Measurements from ENCODE around the gene LMNA. TPM values are rescaled to one million over a fixed set of nuclear protein-coding genes. Genes with fewer than 3 reads are reported as not detected.

LMNA gene
- total RNA-seq, 4 donors from 2014 or later, result 235 to 412 (median 327) TPM

DNA sequence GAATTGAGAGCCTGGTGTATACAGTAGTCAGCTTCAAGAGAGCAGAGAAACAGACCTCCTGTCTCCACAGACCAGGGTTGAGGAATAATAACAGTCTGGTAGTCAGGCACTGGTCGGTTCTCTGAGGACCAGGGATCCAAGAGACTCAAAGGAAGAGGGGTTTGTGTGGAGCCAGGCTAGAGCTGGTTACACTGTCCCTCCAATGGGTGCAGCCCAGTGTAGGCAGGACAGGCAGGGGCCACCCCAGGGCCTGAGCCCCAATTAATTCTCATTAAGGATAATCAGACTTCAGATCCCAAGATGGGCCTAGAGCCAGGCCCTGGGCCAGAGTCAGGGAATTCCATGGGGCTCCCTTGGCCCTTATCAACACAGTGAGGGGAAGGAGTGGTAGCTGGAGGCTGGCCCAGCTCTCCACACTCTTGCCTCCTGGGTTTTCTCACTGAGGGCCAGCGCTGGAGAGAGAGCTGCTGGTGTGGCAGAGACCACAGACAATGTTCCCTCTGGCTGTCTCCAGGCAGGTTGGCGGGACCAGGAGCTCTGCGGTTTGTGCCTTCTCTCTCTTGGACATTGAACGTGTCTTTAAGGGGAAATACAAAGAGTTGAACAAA lies 48.0 kb downstream of the LMNA start:
- Histone ChIP-seq H3K4me3 (replicated peaks in 1 of 3) (no peak overlapping the region), H3K27me3 (no peaks in the 10 kb centered on the region), H3K36me3 (no peaks in the 10 kb centered on the region), H3K4me1 (peaks cover 23 to 43% of the 10 kb centered on the region in 2 donors), H3K27ac (peak overlapping the region; percentile 58 to 82 (median 68)), H3K9me3 (no peaks in the 10 kb centered on the region)
- DNase-seq, result peak; percentile 89 to 92
- TF ChIP-seq POLR2A (IDR thresholded peaks at IDR 0.05), result no peak
- TF ChIP-seq, protein P1, sequence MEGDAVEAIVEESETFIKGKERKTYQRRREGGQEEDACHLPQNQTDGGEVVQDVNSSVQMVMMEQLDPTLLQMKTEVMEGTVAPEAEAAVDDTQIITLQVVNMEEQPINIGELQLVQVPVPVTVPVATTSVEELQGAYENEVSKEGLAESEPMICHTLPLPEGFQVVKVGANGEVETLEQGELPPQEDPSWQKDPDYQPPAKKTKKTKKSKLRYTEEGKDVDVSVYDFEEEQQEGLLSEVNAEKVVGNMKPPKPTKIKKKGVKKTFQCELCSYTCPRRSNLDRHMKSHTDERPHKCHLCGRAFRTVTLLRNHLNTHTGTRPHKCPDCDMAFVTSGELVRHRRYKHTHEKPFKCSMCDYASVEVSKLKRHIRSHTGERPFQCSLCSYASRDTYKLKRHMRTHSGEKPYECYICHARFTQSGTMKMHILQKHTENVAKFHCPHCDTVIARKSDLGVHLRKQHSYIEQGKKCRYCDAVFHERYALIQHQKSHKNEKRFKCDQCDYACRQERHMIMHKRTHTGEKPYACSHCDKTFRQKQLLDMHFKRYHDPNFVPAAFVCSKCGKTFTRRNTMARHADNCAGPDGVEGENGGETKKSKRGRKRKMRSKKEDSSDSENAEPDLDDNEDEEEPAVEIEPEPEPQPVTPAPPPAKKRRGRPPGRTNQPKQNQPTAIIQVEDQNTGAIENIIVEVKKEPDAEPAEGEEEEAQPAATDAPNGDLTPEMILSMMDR (IDR thresholded peaks at IDR 0.05), result no peak
- intact Hi-C loops (cut with DNase I), result no loop called here
- 38% methylated on average over 5 of the region's 5 CpGs for WGBS, 2 donors

DNA sequence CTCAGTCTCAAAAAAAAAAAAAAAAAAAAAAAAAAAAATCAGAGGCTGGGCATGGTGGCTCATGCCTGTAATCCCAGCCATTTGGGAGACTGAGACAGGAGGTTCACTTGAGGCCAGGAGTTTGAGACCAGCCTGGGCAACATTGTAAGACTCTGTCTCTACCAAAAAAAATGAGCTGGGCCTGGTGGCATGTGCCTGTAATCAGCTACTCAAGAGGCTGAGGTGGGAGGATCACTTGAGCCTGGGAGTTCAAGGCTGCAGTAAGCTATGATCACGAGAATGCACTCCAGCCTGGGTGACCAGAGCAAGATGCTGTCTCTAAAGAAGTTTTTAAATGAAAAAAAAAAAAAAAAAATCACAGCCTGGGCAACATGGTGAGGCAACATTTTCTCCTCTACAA lies 49.2 kb downstream of the LMNA start:
- 86 to 96% methylated on average over 1 of the region's 1 CpG for WGBS, 2 donors
- no peak for DNase-seq
- Histone ChIP-seq H3K9me3 (no peaks in the 10 kb centered on the region), H3K4me3 (replicated peaks in 1 of 3) (no peak overlapping the region), H3K36me3 (no peaks in the 10 kb centered on the region), H3K27ac (no peak overlapping the region), H3K4me1 (peaks cover 23 to 35% of the 10 kb centered on the region in 2 donors), H3K27me3 (no peaks in the 10 kb centered on the region)
- intact Hi-C loops (cut with DNase I), result no loop called here
- TF ChIP-seq, protein P1 (IDR thresholded peaks at IDR 0.05), result no peak
- no peak for TF ChIP-seq POLR2A (IDR thresholded peaks at IDR 0.05)

DNA sequence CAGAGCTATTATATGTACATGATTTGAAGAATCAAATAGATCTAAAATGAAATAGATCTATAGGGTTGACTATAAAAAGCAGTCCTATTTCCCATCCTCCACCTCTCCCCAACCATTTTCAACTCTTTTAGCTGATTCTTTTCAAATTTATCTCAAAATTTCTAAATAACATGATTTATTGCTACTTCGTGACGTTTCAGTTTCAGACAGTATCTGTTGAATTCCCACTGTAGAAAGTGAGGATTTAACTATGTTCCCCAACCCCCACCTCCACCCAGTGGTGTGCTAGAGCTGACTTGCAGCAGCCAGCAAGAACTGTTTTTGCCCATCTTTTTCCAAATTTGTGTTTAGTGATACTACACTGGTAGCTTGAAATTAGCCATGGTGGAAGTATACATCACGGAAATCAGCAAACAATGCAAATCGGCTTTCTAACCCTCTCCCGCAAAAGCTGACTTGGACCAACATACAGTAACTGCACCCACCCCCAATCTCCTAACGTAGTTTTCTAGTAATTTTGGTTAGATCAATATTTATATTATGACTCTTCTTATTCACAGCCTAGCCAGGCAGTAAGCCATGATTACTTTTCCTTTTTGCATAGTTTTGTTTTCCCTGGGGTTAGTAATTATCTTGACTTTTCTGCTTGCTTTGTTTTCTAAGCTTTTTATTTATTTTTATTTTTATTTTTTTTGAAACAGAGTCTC lies 49.8 kb downstream of the LMNA start:
- H3K36me3 ChIP-seq, result no peaks in the 10 kb centered on the region
- intact Hi-C loops (cut with DNase I), result no loop called here
- TF ChIP-seq, protein P1 (IDR thresholded peaks at IDR 0.05), result no peak
- no peak for TF ChIP-seq POLR2A (IDR thresholded peaks at IDR 0.05)
- 82 to 91% methylated on average over 6 of the region's 6 CpGs for WGBS, 2 donors
- no peak overlapping the region for H3K4me3 ChIP-seq (replicated peaks in 1 of 3)
- H3K4me1 ChIP-seq, result peaks cover 23 to 32% of the 10 kb centered on the region in 2 donors
- no peaks in the 10 kb centered on the region for H3K9me3 ChIP-seq
- DNase-seq, result no peak
- no peaks in the 10 kb centered on the region for H3K27me3 ChIP-seq
- no peak overlapping the region for H3K27ac ChIP-seq

DNA sequence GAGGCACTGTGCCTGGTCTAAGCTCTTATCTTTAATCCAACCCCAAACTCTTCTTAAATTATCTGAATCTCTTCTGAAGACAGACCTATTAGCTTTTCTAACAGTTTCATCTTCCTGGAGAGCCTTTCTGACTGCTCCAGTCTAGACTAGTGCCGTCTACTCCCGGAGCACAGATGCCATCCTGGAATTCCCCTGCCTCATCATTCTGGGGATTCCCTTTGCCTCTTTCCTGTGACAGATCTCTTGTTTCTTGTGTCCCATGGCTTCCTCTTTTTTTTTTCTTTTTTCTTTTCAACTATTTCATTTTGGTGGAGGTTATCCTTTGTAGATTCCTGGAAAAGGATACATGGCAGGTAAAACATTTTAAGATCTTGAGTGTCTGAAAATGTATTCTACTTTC lies 50.6 kb downstream of the LMNA start:
- no peak for DNase-seq
- intact Hi-C loops (cut with DNase I), result no loop called here
- Histone ChIP-seq H3K36me3 (no peaks in the 10 kb centered on the region), H3K27ac (no peak overlapping the region), H3K4me3 (replicated peaks in 1 of 3) (no peak overlapping the region), H3K9me3 (no peaks in the 10 kb centered on the region), H3K4me1 (peaks cover 18 to 24% of the 10 kb centered on the region in 2 donors), H3K27me3 (no peaks in the 10 kb centered on the region)
- TF ChIP-seq, protein P1 (IDR thresholded peaks at IDR 0.05), result no peak
- TF ChIP-seq POLR2A (IDR thresholded peaks at IDR 0.05), result no peak
- 58 to 74% methylated on average over 2 of the region's 2 CpGs for WGBS, 2 donors

DNA sequence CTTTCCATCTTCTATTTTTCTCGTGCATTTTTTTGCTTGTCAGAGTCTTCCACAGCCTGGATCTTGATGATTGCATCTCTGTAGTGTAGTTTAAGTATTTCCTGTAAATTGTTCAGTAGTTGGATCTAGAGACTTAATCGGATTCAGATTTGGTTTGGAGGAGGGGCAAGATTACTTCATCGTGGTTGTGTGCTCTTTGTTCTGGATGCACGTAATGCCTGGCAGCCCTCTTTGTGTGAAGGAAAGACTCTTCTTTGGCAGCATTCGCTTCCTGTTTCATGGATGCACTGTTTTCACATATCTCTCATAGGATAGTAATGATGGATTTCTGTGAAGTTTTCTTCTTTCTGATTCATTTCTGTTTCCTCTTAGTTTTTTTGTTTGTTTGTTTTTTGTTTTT lies 53.0 kb downstream of the LMNA start:
- H3K9me3 ChIP-seq, result no peaks in the 10 kb centered on the region
- TF ChIP-seq POLR2A (IDR thresholded peaks at IDR 0.05), result no peak
- TF ChIP-seq, protein P1 (IDR thresholded peaks at IDR 0.05), result no peak
- no peaks in the 10 kb centered on the region for H3K27me3 ChIP-seq
- H3K27ac ChIP-seq, result no peak overlapping the region
- intact Hi-C loops (cut with DNase I), result no loop called here
- WGBS, 2 donors, result 74 to 77% methylated on average over 5 of the region's 5 CpGs
- no peaks in the 10 kb centered on the region for H3K36me3 ChIP-seq
- no peak for DNase-seq
- no peak overlapping the region for H3K4me3 ChIP-seq (replicated peaks in 1 of 3)
- peaks cover 8% of the 10 kb centered on the region in 2 donors for H3K4me1 ChIP-seq
